NCI-H1436 (cell line): ENCODE results near the gene ATP6AP2.
"Not testable (repeated sequence)": the region's sequence is repeated elsewhere in the genome, so short reads cannot be mapped to it uniquely, and the experiment has no call there.

ENCODE experiments used
- DNase-seq: peaks from one replicate; lab custom pipeline; 2025; lab: John Stamatoyannopoulos, UW

Gene ATP6AP2

GRCh38 chrX:40576291-40576690, 4.5 kb upstream of the ATP6AP2 start:
- DNase-seq: no peak

- DNase-seq: no peak
These were observed 2.6 kb upstream of the ATP6AP2 start for GRCh38 chrX:40578039-40578695.

DNA sequence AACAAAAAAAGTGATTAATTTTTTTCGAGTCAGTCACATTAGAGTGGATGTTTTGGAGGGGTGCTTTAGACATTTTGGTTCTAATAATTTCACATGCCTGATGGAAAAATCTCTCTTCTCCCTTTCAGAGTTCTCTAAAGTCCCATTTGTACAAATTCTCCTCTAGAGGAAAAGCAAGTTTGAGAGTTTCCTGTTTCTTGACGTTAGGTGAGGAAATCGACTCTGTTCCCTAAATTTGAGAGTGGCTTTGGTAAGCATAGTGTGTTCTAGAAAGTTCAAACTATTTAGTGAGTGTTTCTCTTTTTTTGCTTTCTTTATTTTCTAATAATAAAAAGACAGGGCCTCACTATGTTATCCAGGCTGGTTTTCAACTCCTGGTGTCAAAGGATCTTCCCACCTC, 1.6 kb upstream of the ATP6AP2 start:
- no peak for DNase-seq

- no peak for DNase-seq
These were observed 752 bp upstream of the ATP6AP2 start for GRCh38 chrX:40579900-40580536.

DNA sequence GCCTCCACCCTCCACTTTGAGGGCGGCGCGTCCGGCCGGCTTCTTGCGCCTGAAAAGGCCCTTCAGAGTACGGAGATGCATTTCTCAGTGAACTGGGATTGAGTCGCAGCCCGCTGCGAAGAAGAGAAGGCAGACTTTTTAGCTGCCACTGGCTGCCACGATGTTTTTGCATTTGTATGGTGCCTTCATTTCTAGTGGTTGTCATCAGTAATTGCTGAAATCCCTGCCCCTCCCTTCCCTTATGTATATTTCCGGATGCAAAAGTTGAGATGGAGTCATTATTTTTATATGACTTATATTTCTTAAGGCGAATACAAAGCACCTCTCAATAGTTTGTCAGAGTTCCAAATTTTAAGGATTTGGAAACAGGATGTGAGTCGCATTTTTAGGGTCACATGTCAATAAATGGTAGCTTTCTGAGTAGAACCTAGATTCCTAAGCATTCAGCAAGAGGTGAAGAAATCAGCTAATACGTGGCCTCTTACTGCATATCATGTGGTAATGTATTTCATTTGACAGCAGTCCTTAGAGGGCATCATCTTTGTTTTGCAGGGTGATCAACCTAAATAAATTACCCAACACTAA, 658 bp downstream of the ATP6AP2 start:
- DNase-seq: no peak

- not testable (repeated sequence) for DNase-seq
These were observed 1.4 kb downstream of the ATP6AP2 start for GRCh38 chrX:40582178-40582577.

DNA sequence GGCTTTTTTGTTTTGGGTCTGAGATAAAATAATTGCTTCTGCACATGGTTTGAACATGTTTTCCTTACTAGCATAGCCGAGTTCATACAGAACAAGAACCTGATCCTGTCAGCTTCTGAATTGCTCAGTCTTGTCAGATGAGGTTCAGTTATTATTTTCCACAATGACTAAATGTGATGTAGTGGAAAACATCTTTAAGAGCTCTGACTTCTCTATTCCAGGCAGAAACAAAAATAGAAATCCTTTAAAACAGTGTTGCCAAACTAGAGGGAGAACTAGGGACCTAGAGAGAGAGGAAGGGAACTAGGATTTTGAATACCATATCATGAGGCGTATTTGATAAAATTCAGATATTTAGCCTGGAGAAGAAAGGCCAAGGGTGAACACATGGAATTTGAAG, 2.0 kb downstream of the ATP6AP2 start:
- no peak for DNase-seq

DNA sequence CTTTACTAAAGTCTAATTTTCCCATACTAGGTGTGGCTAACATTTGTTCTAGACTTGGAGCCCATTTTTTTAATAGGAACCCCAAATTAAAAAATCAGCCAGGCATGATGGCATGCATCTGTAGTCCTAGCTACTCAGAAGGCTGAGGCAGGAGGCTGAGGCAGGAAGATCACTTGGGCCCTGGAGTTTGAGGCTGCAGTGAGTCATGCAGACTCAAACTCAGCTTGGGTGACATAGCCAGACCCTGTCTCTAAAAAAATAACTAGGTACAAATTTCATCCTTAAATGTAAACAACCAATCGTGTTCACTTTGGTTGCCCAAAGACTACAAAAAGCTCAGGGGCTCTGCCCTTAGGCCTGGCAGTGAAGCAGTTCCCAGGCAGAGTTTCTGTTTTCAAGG, 6.9 kb downstream of the ATP6AP2 start:
- not testable (repeated sequence) for DNase-seq

GRCh38 chrX:40589616-40590321, 9.0 kb downstream of the ATP6AP2 start:
- not testable (repeated sequence) for DNase-seq

GRCh38 chrX:40603446-40603845, 22.7 kb downstream of the ATP6AP2 start:
- DNase-seq: no peak

DNA sequence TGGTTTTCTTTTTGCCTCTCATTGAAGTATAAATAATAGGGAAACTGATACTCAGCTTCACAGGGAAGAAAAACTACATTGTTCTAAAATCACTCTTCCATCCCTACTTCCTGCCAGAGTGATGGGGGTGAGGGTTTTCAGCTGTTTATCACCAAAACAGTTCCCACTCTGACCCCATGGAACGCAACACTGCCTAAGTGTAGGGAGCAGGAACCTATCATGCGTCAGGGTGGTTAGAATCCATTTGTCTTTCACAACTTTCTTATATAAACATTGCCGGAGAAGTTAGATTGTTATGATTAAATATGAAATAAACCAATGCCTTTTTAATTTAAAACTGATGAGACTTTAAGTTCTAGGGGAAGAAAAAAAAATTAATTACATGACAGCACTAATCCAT, 26.6 kb downstream of the ATP6AP2 start:
- no peak for DNase-seq

GRCh38 chrX:40612511-40612910, 31.7 kb downstream of the ATP6AP2 start:
- DNase-seq: no peak

DNA sequence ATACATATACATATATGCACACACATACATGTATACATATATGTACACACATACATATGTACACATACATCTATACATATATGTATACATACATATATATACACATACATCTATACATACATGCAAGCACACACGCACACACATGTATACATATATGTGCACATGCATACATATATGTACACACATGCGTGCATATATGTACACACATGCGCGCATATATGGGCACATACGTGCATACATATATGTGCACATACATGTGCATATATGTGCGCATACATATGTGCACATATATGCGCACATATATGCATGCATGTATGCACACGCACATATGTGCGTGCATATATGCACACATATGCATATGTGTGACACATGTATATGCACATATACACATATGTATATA, 35.2 kb downstream of the ATP6AP2 start:
- no peak for DNase-seq

GRCh38 chrX:40617566-40617965, 36.8 kb downstream of the ATP6AP2 start:
- DNase-seq: no peak

GRCh38 chrX:40622479-40623138, 41.8 kb downstream of the ATP6AP2 start:
- DNase-seq: no peak

DNA sequence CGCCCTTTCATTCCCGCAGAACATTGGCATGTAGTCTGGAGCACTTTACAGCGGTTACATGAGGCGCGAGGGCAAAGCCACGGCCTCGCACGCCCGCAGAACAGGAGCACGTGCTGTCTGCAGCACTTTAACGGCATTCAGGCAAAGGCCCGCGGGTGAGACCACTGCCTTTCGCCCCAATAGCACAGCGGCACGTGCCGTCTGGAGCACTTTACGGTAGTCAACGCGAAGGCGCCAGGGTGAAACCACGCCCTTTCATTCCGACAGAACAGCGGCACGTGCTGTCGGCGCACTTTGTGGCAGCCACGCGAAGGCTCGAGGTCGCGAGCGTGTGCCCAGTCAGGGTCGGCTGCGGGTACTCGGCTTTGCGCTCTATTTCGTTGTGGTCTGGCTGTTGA, 42.4 kb downstream of the ATP6AP2 start, which contains the start of gene MPC1L:
Gene MPC1L, plus strand, starts transcription at position 290 of the 398 bp plus-strand sequence. CDS start 138 bp downstream, outside the sequence.
- DNase-seq: no peak

DNA sequence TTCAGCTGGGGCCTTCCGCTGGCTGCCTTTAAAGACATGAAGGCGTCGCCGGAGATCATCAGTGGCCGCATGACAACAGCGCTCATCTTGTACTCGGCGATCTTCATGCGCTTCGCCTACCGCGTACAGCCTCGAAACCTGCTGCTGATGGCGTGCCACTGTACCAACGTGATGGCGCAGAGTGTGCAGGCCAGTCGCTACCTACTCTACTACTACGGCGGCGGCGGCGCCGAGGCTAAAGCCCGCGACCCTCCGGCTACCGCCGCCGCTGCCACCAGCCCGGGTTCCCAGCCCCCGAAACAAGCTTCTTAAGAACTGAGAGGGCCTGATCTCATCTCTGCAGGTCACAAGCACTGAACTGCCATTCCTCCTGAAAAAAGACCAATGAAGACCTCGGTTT, 42.9 kb downstream of the ATP6AP2 start:
- DNase-seq: no peak

- DNase-seq: no peak
These were observed 44.5 kb downstream of the ATP6AP2 start for GRCh38 chrX:40625294-40625693.

GRCh38 chrX:40628506-40628905, 47.7 kb downstream of the ATP6AP2 start:
- DNase-seq: no peak

GRCh38 chrX:40632199-40632598, 51.4 kb downstream of the ATP6AP2 start:
- DNase-seq: no peak

GRCh38 chrX:40637687-40638086, 56.9 kb downstream of the ATP6AP2 start:
- no peak for DNase-seq

DNA sequence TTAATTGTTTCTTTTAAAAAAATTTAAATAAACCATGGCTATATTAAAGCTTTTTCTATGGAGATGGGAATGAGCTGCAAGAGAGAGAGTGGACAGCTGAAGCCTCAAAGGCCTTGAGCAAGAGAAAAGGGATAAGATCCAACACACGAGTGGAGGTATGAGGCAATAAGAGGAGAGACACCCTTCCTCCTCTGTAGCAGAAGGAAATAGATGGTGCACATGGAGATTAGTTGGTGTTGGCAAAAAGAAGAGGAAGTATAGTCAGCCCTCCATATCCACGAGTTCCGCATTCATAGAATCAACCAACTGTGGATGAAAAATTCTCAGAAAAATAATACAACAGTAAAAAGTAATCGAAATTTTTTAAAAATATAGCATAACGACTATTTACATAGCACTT, 63.4 kb downstream of the ATP6AP2 start:
- DNase-seq: no peak
